ENCODE results near the gene C2orf49.

DNA sequence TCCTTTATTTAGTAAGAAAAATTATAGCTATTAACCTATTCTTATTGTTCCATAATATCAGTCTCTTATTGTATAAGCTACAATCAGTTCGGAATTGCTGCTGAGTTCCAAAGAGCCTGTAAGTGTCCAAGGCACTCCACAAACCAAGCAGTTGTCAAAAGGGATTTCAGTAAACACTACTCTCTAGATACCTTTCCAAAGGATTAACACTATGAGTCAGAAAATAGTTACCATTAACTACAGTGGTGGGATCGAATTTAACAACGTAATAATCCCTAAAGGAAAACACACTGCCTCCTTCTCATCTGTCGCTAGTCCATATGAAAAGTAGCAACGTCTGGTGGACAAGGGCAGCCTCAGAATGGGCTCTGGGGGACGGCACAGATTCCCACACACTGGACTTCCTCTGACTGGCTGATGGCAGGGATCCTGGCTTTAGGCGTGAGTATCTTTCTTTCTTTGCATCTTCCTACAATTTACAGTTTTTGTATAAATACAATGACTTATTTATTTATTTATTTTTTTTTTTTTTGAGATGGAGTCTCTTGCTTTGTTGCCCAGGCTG, 16.6 kb upstream of the C2orf49 start:
- no peak for TF ChIP-seq POLR2A (IDR thresholded peaks at IDR 0.05; ENCODE audit: low read length)
- no peak for TF ChIP-seq GATA1 (IDR thresholded peaks at IDR 0.05; ENCODE audit: low read depth, low read length)

All from erythroblast (primary cell).